GM12865 (cell line): ENCODE results near the gene TNIK.

Experiments
- DNase-seq: peaks from one replicate; pipeline ENCODE4 v3.0.0; 2010; ENCODE audit warnings: low read depth
- H3K4me3 ChIP-seq: 2 replicates; pipeline ENCODE4 v1.5.1; 2011; ENCODE audit warnings: mild to moderate bottlenecking, low read depth, low read length, control low read depth
- TF ChIP-seq, protein P1 (sequence below): IDR thresholded peaks from 2 replicates; pipeline ENCODE4 v1.5.1; 2011; ENCODE audit warnings: low read length, control low read depth, low read depth, inconsistent platforms; ENCODE audit not compliant: insufficient read depth; ENCODE audit errors: missing control alignments

The TNIK gene

DNA sequence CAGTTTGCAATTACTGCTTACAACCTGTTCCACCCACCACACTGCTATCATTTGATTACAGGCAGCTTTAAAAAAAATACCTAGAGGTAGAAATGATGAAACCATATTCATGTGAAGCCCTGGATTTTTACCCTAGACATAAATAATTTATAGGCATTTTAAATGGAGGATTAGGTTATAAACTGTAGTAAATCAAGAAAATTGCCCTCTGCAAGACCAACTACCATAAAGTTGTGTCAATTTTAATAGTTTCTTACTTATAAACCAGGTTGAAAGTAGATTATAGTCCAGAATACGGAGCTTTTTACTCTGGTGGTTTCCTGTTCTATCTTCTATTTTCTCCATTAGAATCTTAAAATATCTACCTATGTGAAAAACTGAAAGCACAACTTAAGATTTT, 13.9 kb downstream of the TNIK start:
- TF ChIP-seq, protein P1, sequence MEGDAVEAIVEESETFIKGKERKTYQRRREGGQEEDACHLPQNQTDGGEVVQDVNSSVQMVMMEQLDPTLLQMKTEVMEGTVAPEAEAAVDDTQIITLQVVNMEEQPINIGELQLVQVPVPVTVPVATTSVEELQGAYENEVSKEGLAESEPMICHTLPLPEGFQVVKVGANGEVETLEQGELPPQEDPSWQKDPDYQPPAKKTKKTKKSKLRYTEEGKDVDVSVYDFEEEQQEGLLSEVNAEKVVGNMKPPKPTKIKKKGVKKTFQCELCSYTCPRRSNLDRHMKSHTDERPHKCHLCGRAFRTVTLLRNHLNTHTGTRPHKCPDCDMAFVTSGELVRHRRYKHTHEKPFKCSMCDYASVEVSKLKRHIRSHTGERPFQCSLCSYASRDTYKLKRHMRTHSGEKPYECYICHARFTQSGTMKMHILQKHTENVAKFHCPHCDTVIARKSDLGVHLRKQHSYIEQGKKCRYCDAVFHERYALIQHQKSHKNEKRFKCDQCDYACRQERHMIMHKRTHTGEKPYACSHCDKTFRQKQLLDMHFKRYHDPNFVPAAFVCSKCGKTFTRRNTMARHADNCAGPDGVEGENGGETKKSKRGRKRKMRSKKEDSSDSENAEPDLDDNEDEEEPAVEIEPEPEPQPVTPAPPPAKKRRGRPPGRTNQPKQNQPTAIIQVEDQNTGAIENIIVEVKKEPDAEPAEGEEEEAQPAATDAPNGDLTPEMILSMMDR, result no peak
- DNase-seq, result no peak
- H3K4me3 ChIP-seq, result no peak overlapping the region

DNA sequence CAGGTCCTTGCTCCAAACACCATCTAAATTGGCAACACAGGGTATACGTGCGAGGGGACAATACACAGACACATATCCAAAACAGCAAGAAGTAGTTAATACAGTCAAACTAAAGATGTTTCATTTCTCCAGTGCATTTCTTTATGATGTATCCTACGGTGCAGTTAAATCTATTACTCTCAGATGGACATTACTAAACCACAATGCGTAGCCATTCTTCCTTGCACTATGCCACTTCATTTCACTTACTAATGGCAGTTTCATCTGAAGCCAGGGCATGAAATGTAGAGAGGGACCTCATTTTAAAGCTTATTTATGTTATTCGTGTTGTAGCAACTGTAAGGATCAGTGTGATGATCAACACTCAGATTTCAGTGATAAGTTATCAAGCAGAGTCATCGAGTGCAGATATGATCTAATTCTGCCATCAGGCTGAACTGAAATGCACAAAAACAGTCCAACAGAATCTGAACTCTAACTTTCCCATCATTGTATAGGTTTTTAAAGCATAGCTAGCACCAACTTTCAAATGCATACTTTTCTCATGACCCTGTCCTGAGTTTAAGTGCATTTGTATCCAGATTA, 14.5 kb downstream of the TNIK start:
- DNase-seq, result no peak
- TF ChIP-seq, protein P1, result no peak
- no peak overlapping the region for H3K4me3 ChIP-seq

DNA sequence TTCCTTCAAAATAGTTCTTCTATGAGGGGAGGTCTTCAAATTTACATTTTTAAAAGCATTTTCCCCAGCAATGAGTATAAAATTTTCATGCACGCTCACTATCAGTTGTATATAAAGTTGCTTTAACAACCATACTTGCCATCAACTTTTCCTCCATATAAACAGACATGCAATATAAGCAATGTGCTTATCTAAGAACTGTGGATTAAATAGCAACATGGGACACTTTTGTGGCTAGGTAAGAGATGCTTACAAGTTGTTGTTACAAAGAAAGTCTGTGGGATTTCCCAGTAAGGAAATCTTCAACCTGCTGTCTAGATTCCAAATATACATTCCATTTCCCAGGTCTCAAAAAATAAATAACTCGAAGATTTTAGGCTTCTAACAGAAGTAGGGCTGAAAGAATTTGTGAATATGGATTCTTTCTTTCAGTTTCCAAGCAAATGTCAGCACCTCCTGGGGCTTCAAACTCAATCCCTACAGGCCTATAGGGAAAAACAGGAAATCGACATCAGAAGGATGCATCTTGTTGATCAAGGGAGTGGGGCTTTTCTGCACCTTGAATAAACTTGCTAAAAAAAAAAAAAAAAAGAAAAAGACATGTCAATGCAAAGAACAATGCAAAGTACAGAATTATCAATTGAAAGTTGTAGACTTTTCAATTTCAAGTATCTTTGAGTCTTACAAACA, 16.1 kb downstream of the TNIK start:
- no peak for DNase-seq
- TF ChIP-seq, protein P1, result no peak
- H3K4me3 ChIP-seq, result no peak overlapping the region

DNA sequence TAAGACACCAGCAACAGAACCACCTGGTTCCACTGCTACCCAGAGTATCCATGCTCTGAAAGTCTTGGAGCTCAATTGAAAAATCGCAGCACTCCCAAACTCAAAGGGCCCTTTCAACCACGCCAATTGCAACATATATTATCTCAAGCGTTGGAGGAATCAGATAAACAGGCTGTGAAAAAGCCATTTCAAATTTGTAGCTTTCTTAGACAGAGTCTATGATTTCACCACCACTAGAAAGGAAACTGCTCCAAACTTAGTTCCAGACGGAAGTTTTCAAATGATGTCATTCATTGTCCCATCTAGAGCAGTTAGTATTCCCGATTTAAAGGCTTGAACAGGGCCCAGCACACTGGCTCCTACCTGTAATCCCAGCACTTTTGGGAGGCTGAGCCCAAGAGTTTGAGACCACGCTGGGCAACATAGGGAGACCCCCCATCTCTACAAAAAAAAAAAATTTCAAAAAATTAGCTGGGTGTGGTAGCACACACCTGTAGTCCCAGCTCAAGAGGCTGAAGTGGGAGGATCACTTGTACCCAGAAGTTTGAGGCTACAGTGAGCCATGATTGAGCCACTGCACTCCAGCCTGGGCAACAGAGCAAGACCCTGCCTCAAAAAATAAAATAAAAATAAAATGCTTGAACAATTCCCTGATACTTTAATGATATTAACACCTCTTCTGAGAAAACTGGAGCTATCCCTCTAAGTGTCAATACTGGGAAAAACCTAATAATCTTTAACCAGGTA, 16.8 kb downstream of the TNIK start:
- no peak overlapping the region for H3K4me3 ChIP-seq
- no peak for DNase-seq
- TF ChIP-seq, protein P1, result no peak

DNA sequence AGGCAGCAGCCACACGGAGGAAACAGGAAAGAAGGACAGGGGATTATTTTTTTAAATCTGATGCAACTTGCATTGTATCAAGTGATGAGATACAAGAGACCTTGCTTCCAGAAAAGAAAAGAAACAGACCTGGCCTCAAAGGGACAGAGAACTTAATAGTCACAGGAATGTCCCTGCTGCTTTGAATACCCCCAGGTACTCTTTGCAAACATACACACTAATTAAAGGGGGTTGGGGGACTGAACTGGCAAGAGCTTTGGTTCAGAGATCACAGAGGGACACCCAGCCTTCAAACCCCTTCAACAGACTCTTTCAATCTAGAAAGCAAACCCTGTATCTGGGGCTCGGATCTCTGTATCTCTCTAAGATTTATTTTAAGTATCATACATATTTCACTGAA, 18.0 kb downstream of the TNIK start:
- TF ChIP-seq, protein P1, result no peak
- H3K4me3 ChIP-seq, result no peak overlapping the region
- no peak for DNase-seq

DNA sequence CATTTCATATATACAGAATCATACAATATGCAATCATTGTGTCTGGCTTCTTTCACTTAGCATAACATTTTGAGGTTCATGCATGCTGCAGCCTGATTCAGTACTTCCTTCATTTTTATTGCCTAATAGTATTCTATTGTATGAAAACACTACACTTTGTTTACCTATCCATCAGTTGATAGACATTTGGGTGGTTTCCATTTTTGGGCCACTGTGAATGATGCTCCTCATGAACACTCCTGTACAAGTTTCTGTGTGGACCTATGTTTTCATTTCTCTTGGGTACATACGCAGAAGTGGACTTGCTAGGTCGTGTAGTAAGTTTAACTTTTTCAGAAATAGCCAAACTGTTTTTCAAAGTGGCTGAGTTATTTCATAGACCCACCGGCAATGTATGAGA, 18.8 kb downstream of the TNIK start:
- DNase-seq, result no peak
- H3K4me3 ChIP-seq, result no peak overlapping the region
- TF ChIP-seq, protein P1, result no peak
